Parathyroid adenoma (tissue), 2 donors: ENCODE results near the gene MYO16.

Source experiments
- H2AFZ ChIP-seq: fragments of 300-600 bp; sonication (generic); one replicate; pipeline ENCODE4 v1.7.0; 2017; ENCODE audit warnings: antibody characterized with exemption, mild to moderate bottlenecking
- H3K27ac ChIP-seq: fragments of 300-600 bp; sonication (generic); one replicate; pipeline ENCODE4 v1.7.0; 2017
- H3K27me3 ChIP-seq: fragments of 300-600 bp; sonication (generic); one replicate; pipeline ENCODE4 v1.7.0; 2017; ENCODE audit warnings: low read length; ENCODE audit not compliant: control insufficient read depth, insufficient read depth
- H3K36me3 ChIP-seq: fragments of 300-600 bp; sonication (generic); one replicate; pipeline ENCODE4 v1.7.0; 2017; ENCODE audit warnings: low read length; ENCODE audit not compliant: control insufficient read depth, insufficient read depth
- H3K4me1 ChIP-seq: fragments of 300-600 bp; sonication (generic); one replicate; pipeline ENCODE4 v1.7.0; 2017; ENCODE audit warnings: control low read depth
- H3K4me2 ChIP-seq: fragments of 300-600 bp; sonication (generic); one replicate; pipeline ENCODE4 v1.7.0; 2017; ENCODE audit warnings: low read length
- H3K4me3 ChIP-seq: fragments of 300-600 bp; sonication (generic); one replicate; pipeline ENCODE4 v1.7.0; 2017; ENCODE audit warnings: low read depth, low read length
- H3K79me2 ChIP-seq: fragments of 300-600 bp; sonication (generic); one replicate; pipeline ENCODE4 v1.7.0; 2017; ENCODE audit warnings: control low read depth
- H3K9ac ChIP-seq: fragments of 300-600 bp; sonication (generic); one replicate; pipeline ENCODE4 v1.7.0; 2017; ENCODE audit warnings: mild to moderate bottlenecking
- H3K9me3 ChIP-seq: fragments of 300-600 bp; sonication (generic); one replicate; pipeline ENCODE4 v1.7.0; 2017; ENCODE audit warnings: low read length; ENCODE audit not compliant: control insufficient read depth
- TF ChIP-seq, protein P1 (sequence below): fragments of 300-600 bp; sonication (generic); IDR thresholded peaks from one replicate; pipeline ENCODE4 v1.7.0; 2017; ENCODE audit warnings: antibody characterized with exemption, mild to moderate bottlenecking
- donor health status: primary hyperparathyroidism.

Gene MYO16

GRCh38 chr13:108677806-108678205 lies 48.4 kb downstream of the MYO16 start:
- H3K27me3 ChIP-seq, result no peaks in the 10 kb centered on the region
- no peak overlapping the region for H3K4me3 ChIP-seq
- no peaks in the 10 kb centered on the region for H3K9me3 ChIP-seq
- no peaks in the 10 kb centered on the region for H3K79me2 ChIP-seq
- no peak overlapping the region for H3K27ac ChIP-seq
- H3K9ac ChIP-seq, result no peak overlapping the region
- no peaks in the 10 kb centered on the region for H3K36me3 ChIP-seq
- no peak overlapping the region for H3K4me2 ChIP-seq
- H2AFZ ChIP-seq, result no peak overlapping the region
- no peaks in the 10 kb centered on the region for H3K4me1 ChIP-seq
- TF ChIP-seq, protein P1, sequence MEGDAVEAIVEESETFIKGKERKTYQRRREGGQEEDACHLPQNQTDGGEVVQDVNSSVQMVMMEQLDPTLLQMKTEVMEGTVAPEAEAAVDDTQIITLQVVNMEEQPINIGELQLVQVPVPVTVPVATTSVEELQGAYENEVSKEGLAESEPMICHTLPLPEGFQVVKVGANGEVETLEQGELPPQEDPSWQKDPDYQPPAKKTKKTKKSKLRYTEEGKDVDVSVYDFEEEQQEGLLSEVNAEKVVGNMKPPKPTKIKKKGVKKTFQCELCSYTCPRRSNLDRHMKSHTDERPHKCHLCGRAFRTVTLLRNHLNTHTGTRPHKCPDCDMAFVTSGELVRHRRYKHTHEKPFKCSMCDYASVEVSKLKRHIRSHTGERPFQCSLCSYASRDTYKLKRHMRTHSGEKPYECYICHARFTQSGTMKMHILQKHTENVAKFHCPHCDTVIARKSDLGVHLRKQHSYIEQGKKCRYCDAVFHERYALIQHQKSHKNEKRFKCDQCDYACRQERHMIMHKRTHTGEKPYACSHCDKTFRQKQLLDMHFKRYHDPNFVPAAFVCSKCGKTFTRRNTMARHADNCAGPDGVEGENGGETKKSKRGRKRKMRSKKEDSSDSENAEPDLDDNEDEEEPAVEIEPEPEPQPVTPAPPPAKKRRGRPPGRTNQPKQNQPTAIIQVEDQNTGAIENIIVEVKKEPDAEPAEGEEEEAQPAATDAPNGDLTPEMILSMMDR, result no peak

DNA sequence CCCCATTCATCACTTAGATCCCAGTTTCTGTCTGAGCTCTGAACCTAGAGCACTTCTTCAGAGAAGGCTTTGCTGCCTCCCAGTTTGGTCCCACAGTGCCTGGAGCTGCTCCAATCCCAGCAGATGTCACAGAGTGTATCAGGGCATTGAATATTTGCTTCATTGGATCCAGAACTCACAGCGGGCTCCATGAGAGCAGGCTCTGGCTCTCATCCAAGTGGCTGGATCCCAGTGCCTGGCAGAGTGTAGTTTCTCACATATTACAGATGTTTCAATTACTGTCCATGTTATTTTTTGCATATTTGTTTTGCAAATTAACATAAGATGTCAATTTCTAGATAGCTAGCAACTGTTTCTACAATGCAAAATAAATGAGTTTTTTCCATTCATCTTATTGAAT lies 50.6 kb downstream of the MYO16 start:
- no peak overlapping the region for H3K4me3 ChIP-seq
- no peaks in the 10 kb centered on the region for H3K79me2 ChIP-seq
- no peak overlapping the region for H3K4me2 ChIP-seq
- H3K9me3 ChIP-seq, result no peaks in the 10 kb centered on the region
- no peak overlapping the region for H3K9ac ChIP-seq
- H3K27me3 ChIP-seq, result no peaks in the 10 kb centered on the region
- H2AFZ ChIP-seq, result no peak overlapping the region
- TF ChIP-seq, protein P1, result no peak
- no peaks in the 10 kb centered on the region for H3K36me3 ChIP-seq
- no peak overlapping the region for H3K27ac ChIP-seq
- H3K4me1 ChIP-seq, result no peaks in the 10 kb centered on the region

DNA sequence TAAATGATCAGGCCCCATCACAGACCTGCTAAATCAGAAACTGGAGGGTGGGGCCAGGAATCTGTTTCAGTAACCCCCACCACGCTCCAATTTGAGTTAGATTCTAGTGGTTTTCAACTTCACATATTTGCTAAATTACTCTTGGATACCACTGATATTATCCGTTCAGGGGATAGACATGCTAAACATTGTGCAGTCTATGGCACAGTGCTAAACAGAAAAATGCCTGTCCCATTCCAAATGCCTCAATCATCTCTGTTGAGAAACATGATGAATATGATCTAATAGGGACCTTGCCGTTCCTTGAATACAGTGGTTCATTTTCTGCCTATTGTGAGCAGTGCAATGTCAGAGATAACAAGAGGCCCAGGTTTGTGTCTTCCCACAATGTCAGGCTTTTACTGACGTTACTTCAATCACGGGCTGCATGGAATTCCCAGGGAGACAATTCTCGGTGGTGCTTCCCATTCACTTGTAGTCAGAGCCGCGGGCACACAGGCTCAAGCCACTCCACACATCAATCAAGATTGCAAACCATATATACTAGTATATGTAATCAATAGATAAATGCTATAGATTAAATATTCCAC lies 52.7 kb downstream of the MYO16 start:
- Histone ChIP-seq H3K4me3 (no peak overlapping the region), H3K27me3 (no peaks in the 10 kb centered on the region), H3K9ac (no peak overlapping the region), H3K36me3 (no peaks in the 10 kb centered on the region), H3K4me1 (no peaks in the 10 kb centered on the region), H3K4me2 (no peak overlapping the region), H3K79me2 (no peaks in the 10 kb centered on the region), H3K9me3 (no peaks in the 10 kb centered on the region), H2AFZ (no peak overlapping the region), H3K27ac (no peak overlapping the region)
- TF ChIP-seq, protein P1, result no peak

- Histone ChIP-seq H3K4me2 (no peak overlapping the region), H3K9ac (no peak overlapping the region), H2AFZ (no peak overlapping the region), H3K4me3 (no peak overlapping the region), H3K36me3 (no peaks in the 10 kb centered on the region), H3K9me3 (no peaks in the 10 kb centered on the region), H3K79me2 (no peaks in the 10 kb centered on the region), H3K27ac (no peak overlapping the region), H3K27me3 (no peaks in the 10 kb centered on the region), H3K4me1 (no peaks in the 10 kb centered on the region)
- TF ChIP-seq, protein P1, result no peak
Observed at GRCh38 chr13:108682714-108683113, 53.3 kb downstream of the MYO16 start.

GRCh38 chr13:108686027-108686426 lies 56.6 kb downstream of the MYO16 start:
- H3K4me2 ChIP-seq, result no peak overlapping the region
- no peaks in the 10 kb centered on the region for H3K79me2 ChIP-seq
- H3K27ac ChIP-seq, result no peak overlapping the region
- H3K9ac ChIP-seq, result no peak overlapping the region
- no peaks in the 10 kb centered on the region for H3K4me1 ChIP-seq
- TF ChIP-seq, protein P1, result no peak
- no peaks in the 10 kb centered on the region for H3K9me3 ChIP-seq
- no peaks in the 10 kb centered on the region for H3K27me3 ChIP-seq
- H3K36me3 ChIP-seq, result no peaks in the 10 kb centered on the region
- no peak overlapping the region for H3K4me3 ChIP-seq
- H2AFZ ChIP-seq, result no peak overlapping the region
